HG02642 (cell line): ENCODE results near the gene PDGFA.

Experiments
- ATAC-seq: cut with Tn5 transposase; IDR thresholded peaks from one replicate; pipeline ENCODE4 v1.9.1; 2021; ENCODE audit warnings: mild to moderate bottlenecking; ENCODE audit not compliant: unreplicated experiment, poor library complexity

Gene PDGFA

DNA sequence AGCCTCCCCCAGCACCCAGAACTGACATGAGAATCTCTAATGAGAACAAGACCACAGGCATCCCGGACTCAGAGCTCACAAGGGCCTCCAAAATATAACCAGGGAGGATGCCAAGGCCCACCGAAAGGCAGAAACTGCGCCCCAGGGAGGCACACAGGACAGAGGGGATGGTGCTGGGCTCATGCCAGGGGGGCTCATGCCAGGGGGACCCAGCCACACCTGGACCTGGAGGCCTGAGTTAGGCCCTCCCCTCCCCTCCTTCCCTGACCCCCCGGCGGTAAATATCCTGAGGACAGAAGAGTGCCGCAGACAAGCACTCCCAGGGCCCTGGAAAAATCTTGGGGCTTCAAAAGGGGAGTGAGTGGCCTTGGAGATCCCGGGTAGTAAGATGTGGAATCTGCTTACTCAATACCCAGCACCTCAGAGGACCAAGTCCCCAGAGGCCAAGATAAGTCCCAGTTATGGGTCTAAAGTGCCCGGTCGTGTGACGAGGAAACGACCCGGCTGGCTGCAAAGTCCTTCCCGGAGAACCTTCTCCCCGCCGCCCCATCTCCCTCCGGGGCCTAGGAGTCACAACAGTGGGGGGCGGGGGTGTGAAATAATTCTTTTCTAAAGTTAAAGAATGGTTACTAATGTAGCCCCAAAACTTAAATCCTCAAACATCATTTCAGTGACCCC is 11.9 kb downstream of the PDGFA start:
- no peak for ATAC-seq

- ATAC-seq: no peak
Measured at GRCh38 chr7:506921-507622, 12.6 kb downstream of the PDGFA start.

DNA sequence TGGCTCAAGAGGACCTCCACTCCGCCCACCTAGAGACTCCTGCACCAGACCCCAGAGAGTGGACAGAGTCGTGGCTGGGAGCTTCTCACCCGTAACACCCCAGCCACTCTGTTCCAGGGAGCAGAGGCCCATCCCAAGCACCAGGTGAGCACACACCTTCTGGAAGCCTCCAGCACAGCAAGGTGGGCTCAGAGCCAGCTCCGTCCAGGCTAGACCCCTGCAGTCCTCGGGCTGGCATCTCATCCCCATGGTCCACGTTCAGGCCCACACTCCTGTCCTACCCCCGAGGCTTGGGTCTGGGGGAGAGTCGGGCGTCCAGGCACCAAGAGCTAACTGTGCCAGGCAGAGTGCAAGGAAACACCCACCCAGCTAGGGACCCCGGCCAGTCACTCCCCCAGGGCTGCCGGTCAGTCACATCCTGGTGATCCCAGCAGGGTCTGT is 13.2 kb downstream of the PDGFA start:
- no peak for ATAC-seq

- ATAC-seq: no peak
Measured at GRCh38 chr7:505171-505570, 14.5 kb downstream of the PDGFA start.

DNA sequence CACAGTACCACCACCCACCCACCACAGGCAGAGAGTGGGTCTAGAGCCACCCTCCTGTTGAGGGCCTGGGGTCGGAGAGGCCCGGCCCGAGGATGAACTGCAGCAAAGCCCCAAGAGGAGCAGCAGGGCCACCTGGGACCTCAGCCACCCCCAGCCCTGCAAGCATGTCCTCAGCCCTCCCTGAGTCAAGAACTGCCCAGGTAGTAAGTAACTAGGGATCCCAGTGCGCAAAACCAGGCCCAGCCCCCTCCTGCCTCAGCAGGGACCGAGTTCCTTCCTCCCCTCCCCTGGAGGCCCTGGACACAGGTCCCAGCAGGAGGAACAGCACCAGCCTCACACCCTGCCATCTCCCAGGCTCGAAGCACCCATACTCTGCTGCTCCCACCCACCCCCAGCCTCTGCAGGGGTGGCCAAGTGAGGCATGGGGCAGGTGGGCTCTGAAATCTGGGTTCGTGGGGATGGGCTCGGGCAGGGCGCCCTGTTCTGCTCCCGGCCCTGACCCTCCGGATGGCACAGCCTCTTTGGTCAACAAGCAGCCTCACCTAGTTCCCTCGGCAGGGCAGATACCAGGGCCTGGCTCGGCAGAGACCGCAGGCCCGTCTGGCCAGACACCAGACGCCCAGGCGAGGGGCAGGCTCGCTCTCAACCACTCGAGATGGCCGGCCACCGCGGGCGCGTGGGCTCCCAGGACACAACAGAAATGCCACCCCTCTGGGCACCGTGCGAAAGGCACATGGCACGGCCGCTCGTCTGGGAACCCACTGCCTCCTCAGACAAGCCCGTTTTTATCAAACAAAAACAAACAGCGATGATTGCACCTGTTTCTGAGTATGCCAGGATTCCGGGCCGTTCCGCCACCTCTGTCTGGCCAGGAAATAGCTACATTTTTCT is 15.2 kb downstream of the PDGFA start:
- no peak for ATAC-seq

- no peak for ATAC-seq
Measured at GRCh38 chr7:503575-504111, 16.0 kb downstream of the PDGFA start.

- ATAC-seq: no peak
Measured at GRCh38 chr7:502296-502695, 17.4 kb downstream of the PDGFA start.

DNA sequence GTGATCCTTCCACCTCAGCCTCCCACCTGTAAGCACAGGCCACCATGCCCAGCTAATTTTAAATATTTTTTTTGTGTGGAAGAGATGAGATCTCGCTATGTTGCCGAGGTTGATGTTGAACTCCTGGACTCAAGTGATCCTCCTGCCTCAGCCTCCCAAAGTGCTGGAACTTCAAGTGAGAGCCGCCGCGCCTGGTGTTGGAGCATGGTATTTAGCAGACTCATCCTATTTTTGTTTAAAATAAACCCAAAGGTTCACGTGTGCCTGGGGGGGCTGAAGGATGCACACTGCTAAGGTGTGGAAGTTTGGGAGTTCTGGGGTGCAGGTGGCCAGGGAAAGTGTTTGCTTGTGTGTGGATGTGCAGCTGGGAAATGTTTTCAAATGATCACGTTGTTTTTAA is 18.1 kb downstream of the PDGFA start:
- no peak for ATAC-seq

DNA sequence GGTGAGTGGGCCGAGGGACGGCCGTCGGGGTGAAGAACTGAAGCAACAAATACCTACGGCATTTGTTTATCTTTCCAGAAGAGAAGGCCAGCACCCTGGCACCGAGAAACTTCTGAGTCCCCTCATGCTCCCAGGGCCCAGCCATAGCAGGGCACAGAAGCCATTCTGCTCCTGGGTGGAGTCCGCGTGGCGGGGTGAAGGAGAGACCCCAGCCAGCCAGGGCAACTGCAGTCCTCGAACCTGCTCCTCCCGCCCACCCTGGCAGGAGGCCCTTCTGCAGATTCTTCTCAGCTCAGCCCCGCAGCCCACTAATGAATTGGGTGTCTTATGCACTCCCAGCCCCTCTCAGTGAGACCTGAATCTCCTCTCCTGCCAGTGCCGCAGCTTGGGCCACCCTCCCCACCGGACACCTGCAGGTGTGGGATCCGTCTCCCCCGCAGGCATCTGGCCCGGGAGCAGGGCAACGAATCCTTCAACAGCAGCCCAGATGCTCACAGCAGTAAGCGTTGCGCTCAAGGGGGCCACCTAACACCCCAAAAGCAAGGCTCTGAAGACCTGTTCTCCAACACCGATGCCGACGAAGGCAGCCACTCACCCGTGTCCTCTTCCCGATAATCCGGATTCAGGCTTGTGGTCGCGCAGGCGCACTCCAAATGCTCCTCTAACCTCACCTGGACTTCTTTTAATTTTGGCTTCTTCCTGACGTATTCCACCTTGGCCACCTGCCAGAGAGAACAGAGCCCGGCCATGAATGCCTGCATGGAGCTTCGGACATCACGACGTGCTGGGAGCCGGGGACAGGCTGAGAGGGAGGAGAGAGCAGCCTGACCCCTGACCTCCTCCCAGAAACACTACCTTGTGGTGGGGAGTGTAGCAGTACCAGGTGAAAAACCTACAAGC is 18.9 kb downstream of the PDGFA start:
- ATAC-seq: no peak

DNA sequence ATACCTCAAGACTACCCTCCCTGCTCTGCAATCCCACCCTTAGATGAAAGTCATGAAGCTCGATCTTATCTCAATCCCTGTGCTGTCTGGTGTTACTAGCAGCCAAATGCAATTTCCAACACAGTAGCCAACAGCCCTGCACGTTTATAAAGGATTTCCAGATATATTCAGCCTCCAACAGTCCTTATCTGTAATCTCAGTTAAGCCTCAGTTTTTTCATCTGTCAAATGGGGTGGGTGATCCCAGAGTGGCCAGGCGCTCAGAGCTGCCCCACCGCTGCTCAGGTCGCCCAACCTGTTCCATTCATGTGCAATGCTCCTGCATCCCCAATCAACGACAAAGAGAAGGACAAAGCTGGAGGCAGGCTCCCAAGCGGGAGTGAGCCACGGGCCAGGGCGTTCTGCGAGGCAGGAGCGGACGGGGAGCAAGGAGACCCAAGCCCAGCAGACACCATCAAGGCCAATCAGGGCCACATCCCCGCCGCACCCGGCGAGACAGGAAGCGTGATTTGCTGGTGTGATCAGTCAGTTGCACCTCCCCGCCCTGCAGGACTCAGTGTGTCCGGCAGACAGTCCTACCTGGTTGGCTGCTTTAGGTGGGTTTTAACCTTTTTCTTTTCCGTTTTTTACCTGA is 19.7 kb downstream of the PDGFA start:
- no peak for ATAC-seq

DNA sequence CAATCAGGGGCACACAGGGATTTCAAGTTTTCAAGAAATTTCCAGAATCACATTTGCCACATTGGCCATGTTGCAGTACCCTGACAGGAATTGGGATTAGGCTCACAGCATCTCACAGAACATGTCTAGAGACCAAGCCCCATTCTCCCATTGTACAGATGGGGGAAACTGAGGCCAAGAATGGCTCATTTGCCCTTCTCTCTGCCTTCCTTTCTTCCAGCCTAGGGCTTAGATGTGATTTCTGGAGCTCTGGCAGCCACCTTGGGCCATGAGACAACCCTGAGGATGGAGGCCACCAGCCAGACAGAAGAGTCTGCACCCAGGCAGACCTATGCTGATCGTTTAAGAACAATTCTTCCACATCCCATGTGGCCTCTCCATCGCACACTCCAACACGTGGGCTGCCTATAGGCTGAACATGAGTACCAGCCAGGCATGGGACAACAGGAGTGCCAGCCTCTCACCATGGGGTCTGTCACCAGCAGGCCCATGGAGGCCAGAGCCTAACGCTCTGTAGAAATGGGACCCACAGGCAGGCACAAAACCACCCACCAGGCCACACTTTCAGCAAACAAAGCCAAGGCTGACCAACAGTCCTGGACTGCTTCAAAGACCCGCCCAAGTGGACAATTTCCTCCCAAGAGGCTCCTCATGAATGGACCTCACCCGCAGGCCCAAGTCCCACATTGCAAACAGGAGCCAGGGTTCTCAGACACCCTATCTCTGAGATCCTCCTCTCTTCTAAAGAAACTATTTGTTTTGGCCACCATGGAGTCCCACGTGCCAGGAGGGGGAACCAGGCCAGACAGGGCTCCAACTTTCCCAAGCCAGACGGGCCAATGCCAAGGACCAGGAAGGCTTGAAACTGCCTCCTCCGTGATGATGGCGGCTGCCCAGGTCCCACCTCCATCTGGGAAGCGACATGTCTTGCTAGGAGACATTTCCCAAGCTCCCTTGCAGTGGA is 20.7 kb downstream of the PDGFA start:
- no peak for ATAC-seq

DNA sequence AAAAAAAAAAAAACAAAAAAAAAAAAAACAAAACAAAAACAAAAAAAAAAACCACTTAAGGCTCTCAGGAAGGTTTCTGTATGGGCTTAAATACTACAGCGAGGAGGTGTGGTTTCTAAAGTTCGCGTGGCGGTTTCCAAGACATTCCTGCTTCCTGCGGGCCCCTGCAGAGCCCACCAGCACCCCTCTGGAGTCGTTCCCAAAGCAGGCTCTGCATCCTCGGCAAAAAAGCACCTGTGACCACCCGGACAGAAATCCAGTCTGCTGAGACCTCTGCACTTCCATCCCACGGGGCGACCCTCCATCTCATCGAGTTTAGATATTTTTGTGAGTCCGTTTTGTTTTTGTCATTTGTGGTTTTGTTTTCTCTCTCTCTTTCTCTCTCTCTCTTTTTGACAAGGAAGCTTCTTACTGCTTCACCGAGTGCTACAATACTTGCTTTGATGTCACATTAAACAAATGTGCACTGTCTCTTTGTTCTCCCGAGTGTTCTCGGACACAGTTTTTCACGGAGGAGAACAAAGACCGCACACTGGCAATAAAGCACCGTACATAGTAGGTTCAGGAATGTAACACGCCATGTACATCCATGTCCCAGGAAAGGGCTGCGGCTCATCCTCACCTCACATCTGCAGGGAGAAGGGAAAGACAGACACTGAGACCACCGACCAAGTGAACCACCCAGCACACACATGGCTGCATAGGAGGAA is 21.5 kb downstream of the PDGFA start:
- ATAC-seq: no peak

DNA sequence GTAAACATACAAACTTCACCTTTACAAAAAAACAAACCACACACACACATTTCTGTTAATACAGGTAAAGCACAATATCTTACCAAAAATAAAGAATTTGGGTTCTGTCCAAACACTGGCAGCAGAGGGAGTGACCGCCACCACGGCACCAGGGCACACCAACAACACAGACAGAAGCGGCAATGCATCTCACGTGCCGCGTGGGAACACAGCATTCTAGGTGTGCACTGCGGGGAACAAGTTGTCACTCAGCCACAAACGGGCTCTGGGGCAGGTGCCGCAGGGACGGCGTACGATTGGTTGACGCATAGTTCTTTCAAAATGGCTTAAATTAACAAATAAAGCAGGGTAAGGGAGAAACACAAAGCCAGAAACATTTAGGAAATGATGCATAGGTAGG is 22.3 kb downstream of the PDGFA start:
- no peak for ATAC-seq

GRCh38 chr7:496528-497295 is 22.9 kb downstream of the PDGFA start:
- no peak for ATAC-seq

DNA sequence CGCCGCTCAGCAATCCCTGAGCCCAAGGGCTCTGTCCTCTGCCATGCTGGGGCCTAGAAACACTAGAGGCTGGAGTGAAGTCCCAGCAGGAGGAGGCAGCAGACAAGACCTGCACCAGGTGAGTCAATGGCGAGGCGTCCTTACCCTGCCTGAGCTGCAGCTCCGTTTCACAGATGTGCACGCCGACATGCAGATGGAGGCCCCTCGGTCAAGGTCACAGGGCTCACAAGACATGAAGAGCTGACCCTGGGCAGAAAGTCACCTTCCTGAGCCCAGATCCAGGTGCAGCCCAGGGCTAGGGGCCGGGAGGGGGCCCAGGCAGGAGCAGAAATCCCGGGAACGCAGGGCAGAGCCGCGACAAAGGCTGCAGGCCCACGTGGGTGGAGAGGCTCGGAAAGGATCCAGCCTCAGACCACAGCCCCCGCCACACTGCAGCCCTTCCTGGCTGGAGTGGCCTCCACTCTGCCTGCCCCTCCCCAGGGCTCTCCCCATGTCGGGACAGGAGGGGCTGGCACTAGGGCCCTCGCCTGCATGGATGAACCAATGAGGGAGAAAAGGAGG is 23.8 kb downstream of the PDGFA start:
- ATAC-seq: no peak

DNA sequence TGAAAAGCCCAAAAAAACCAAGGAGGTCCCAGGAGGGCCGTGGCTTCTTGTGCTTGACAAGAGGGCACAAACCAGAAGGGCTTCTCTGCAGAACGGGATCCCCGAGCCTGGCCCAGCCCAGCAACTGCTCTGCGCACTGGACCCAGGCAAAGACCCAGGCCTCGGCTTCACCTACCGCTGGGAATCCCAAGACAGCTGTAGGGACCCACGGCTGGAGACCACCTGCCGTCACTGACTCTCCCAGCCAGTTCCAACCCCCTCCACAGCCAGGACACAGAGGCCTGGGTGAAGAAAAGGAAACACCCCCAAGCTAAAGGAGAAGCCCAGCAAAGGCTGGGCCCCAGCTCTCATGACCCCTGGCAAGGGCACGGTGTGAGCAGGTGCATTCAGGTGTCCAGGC is 24.3 kb downstream of the PDGFA start:
- ATAC-seq: no peak

- no peak for ATAC-seq
Measured at GRCh38 chr7:494906-495305, 24.7 kb downstream of the PDGFA start.
